Measurements from ENCODE around the gene OR51B2.
"Not testable (repeated sequence)": the region's sequence is repeated elsewhere in the genome, so short reads cannot be mapped to it uniquely, and the experiment has no call there.

OR51B2 gene

GRCh38 chr11:5297721-5298323 lies 26.3 kb downstream of the OR51B2 start:
- Mint-ChIP-seq H3K27me3 (no peaks in the 10 kb centered on the region), H3K36me3 (ENCODE audit: low read depth) (no peaks in the 10 kb centered on the region), H3K4me1 (ENCODE audit: low read depth) (no peaks in the 10 kb centered on the region), H3K27ac (no peak overlapping the region), H3K4me3 (no peak overlapping the region), H3K9me3 (no peaks in the 10 kb centered on the region)

DNA sequence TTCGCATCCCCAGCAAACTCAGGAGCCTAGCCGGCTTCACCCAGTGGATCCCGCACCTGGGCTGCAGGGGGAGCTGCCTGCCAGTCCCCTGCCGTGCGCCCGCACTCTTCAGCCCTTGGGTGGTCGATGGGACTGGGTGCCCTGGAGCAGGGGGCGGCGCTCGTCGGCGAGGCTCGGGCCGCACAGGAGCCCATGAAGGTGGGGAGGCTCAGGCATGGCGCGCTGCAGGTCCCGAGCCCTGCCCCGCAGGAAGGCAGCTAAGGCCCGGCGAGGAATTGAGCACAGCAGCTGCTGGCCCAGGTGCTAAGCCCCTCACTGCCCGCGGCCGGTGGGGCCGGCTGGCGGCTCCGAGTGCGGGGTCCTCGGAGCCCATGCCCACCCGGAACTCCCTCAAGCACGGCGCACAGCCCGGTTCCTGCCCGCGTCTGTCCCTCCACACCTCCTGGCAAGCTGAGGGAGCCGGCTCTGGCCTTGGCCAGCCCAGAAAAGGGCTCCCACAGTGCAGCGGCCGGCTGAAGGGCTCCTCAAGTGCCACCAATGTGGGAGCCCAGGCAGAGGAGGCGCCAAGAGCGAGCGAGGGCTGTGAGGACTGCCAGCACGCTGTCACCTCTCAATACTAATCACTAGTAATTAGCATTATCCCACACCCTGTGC lies 29.6 kb downstream of the OR51B2 start:
- not testable (repeated sequence) for H3K27me3 Mint-ChIP-seq; H3K4me3 Mint-ChIP-seq; H3K4me1 Mint-ChIP-seq (ENCODE audit: low read depth); H3K36me3 Mint-ChIP-seq (ENCODE audit: low read depth); H3K27ac Mint-ChIP-seq; H3K9me3 Mint-ChIP-seq

DNA sequence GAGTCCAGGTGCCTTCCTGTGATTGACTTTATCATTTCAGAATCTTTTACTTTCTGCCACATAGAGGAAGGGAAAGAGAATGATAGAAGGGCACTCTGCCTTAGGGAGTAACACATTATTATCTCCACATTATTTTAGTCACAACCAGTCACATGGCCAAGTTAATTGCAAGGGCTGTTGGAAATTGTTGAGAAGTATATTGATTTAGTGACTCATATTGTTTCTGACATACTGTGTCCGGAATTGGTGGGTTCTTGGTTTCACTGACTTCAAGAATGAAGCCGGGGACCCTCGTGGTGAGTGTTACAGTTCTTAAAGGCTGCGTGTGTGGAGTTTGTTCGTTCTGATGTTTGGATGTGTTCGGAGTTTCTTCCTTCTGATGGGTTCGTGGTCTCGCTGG lies 31.1 kb downstream of the OR51B2 start:
- Mint-ChIP-seq H3K36me3 (ENCODE audit: low read depth) (no peaks in the 10 kb centered on the region), H3K27me3 (no peaks in the 10 kb centered on the region), H3K4me1 (ENCODE audit: low read depth) (no peaks in the 10 kb centered on the region), H3K27ac (no peak overlapping the region), H3K4me3 (no peak overlapping the region), H3K9me3 (no peaks in the 10 kb centered on the region)

DNA sequence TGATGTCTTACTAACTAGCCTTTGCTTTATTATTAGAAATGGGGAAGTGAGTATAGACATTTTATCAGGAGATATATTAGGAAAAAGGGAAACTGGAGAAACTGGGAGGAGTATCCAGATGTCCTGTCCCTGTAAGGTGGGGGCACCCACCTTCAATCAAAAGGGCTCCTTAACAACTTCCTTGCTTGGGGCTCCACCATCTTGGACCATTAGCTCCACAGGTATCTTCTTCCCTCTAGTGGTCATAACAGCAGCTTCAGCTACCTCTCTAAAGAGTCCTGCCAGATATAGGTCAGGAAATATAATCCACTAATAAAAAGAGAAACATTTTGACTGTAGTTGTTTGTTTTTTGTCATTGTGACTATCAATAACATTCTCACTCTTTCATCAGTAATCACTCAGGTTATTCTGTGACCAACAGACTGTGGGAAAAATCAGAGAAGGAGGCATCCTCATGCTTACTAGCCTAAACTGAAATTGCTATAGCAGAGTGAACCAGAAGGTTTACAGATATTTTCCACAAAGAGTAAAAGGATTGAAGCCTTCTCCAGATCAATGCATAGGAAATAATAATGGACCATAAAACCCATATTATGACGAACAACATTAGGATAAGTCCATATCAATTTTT lies 32.8 kb downstream of the OR51B2 start:
- Mint-ChIP-seq H3K36me3 (ENCODE audit: low read depth) (no peaks in the 10 kb centered on the region), H3K4me1 (ENCODE audit: low read depth) (no peaks in the 10 kb centered on the region), H3K27ac (no peak overlapping the region), H3K9me3 (no peaks in the 10 kb centered on the region), H3K4me3 (no peak overlapping the region), H3K27me3 (no peaks in the 10 kb centered on the region)

DNA sequence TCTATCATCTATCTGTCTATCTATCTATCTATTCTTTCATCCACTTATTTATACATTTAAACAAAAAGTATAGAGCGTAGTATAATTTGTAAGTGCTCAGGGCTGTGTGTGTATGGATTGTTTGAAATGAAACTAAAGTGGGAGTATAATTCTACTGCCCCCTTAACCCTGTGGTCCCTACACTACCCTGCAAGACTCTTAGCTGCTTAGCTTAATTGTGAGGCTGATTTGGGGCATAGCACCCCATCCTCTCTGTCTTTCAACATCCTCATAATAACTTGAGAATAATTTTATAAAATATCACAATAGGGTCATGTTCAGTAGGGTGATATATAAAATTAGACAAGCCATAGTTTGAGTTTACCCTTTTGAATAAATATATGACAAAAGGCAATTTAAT lies 34.0 kb downstream of the OR51B2 start:
- Mint-ChIP-seq H3K27me3 (no peaks in the 10 kb centered on the region), H3K36me3 (ENCODE audit: low read depth) (no peaks in the 10 kb centered on the region), H3K27ac (no peak overlapping the region), H3K4me3 (no peak overlapping the region), H3K9me3 (no peaks in the 10 kb centered on the region), H3K4me1 (ENCODE audit: low read depth) (no peaks in the 10 kb centered on the region)

DNA sequence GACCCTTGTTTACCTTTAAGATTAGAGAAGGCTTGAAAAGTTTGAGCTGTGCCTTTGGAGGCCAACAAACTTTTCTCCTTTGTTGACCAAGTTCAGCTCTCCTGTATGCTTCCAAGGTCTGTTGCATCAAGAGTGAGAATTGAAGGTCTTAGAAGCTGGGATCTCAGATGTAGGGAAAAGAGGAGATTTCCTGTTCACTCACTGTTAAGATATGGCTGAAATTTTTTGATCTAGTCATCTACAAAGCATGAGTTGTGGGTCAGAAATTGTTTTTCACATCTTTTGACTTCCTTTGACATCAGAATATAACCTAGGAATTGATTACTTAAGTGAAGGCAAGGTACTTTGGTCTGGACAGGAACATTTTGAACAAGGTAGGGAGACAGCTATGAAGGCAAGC lies 34.4 kb downstream of the OR51B2 start:
- Mint-ChIP-seq H3K27ac (no peak overlapping the region), H3K27me3 (no peaks in the 10 kb centered on the region), H3K4me3 (no peak overlapping the region), H3K9me3 (no peaks in the 10 kb centered on the region), H3K36me3 (ENCODE audit: low read depth) (no peaks in the 10 kb centered on the region), H3K4me1 (ENCODE audit: low read depth) (no peaks in the 10 kb centered on the region)

GRCh38 chr11:5288906-5289550 lies 35.1 kb downstream of the OR51B2 start:
- Mint-ChIP-seq H3K4me3 (no peak overlapping the region), H3K4me1 (ENCODE audit: low read depth) (no peaks in the 10 kb centered on the region), H3K27me3 (no peaks in the 10 kb centered on the region), H3K27ac (no peak overlapping the region), H3K9me3 (no peaks in the 10 kb centered on the region), H3K36me3 (ENCODE audit: low read depth) (no peaks in the 10 kb centered on the region)

DNA sequence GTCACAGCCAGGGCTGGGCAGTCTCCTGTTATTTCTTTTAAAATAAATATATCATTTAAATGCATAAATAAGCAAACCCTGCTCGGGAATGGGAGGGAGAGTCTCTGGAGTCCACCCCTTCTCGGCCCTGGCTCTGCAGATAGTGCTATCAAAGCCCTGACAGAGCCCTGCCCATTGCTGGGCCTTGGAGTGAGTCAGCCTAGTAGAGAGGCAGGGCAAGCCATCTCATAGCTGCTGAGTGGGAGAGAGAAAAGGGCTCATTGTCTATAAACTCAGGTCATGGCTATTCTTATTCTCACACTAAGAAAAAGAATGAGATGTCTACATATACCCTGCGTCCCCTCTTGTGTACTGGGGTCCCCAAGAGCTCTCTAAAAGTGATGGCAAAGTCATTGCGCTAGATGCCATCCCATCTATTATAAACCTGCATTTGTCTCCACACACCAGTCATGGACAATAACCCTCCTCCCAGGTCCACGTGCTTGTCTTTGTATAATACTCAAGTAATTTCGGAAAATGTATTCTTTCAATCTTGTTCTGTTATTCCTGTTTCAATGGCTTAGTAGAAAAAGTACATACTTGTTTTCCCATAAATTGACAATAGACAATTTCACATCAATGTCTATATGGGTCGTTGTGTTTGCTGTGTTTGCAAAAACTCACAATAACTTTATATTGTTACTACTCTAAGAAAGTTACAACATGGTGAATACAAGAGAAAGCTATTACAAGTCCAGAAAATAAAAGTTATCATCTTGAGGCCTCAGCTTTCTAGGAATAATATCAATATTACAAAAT lies 35.8 kb downstream of the OR51B2 start:
- H3K27ac Mint-ChIP-seq: no peak overlapping the region
- no peak overlapping the region for H3K4me3 Mint-ChIP-seq
- no peaks in the 10 kb centered on the region for H3K9me3 Mint-ChIP-seq
- H3K36me3 Mint-ChIP-seq (ENCODE audit: low read depth): no peaks in the 10 kb centered on the region
- H3K4me1 Mint-ChIP-seq (ENCODE audit: low read depth): no peaks in the 10 kb centered on the region
- H3K27me3 Mint-ChIP-seq: no peaks in the 10 kb centered on the region

GRCh38 chr11:5286901-5287300 lies 37.2 kb downstream of the OR51B2 start:
- Mint-ChIP-seq H3K9me3 (no peaks in the 10 kb centered on the region), H3K4me1 (ENCODE audit: low read depth) (no peaks in the 10 kb centered on the region), H3K4me3 (no peak overlapping the region), H3K36me3 (ENCODE audit: low read depth) (no peaks in the 10 kb centered on the region), H3K27me3 (no peaks in the 10 kb centered on the region), H3K27ac (no peak overlapping the region)

- H3K9me3 Mint-ChIP-seq: no peaks in the 10 kb centered on the region
- H3K4me3 Mint-ChIP-seq: no peak overlapping the region
- no peaks in the 10 kb centered on the region for H3K36me3 Mint-ChIP-seq (ENCODE audit: low read depth)
- H3K27ac Mint-ChIP-seq: no peak overlapping the region
- no peaks in the 10 kb centered on the region for H3K4me1 Mint-ChIP-seq (ENCODE audit: low read depth)
- H3K27me3 Mint-ChIP-seq: no peaks in the 10 kb centered on the region
Measured at GRCh38 chr11:5286351-5286750, 37.7 kb downstream of the OR51B2 start.

GRCh38 chr11:5285703-5286340 lies 38.3 kb downstream of the OR51B2 start:
- Mint-ChIP-seq H3K27me3 (no peaks in the 10 kb centered on the region), H3K36me3 (ENCODE audit: low read depth) (no peaks in the 10 kb centered on the region), H3K9me3 (no peaks in the 10 kb centered on the region), H3K4me1 (ENCODE audit: low read depth) (no peaks in the 10 kb centered on the region), H3K4me3 (no peak overlapping the region), H3K27ac (no peak overlapping the region)

DNA sequence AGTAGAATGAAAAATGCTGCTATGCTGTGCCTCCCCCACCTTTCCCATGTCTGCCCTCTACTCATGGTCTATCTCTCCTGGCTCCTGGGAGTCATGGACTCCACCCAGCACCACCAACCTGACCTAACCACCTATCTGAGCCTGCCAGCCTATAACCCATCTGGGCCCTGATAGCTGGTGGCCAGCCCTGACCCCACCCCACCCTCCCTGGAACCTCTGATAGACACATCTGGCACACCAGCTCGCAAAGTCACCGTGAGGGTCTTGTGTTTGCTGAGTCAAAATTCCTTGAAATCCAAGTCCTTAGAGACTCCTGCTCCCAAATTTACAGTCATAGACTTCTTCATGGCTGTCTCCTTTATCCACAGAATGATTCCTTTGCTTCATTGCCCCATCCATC lies 39.5 kb downstream of the OR51B2 start:
- no peaks in the 10 kb centered on the region for H3K9me3 Mint-ChIP-seq
- H3K27me3 Mint-ChIP-seq: peaks cover 3% of the 10 kb centered on the region
- H3K36me3 Mint-ChIP-seq (ENCODE audit: low read depth): no peaks in the 10 kb centered on the region
- H3K4me1 Mint-ChIP-seq (ENCODE audit: low read depth): no peaks in the 10 kb centered on the region
- no peak overlapping the region for H3K27ac Mint-ChIP-seq
- H3K4me3 Mint-ChIP-seq: no peak overlapping the region

DNA sequence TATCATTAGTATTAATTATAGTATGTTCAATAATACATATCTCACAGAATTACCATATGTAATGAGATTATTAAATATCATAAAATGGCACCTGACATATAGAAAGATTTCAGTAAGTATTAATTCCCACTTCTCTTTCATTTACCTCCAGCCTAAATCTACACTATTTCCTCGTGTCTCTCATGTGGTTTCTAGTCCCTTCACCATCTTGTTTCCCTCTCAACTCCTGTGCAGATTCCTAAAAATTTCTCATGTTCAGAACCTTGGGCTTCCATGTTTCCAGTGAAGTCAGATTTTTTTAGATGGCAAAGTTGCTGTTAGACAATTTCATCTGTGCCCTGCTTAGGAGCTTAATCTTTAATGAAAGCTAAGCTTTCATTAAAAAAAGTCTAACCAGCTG lies 40.2 kb downstream of the OR51B2 start:
- no peaks in the 10 kb centered on the region for H3K9me3 Mint-ChIP-seq
- no peaks in the 10 kb centered on the region for H3K4me1 Mint-ChIP-seq (ENCODE audit: low read depth)
- H3K27me3 Mint-ChIP-seq: peaks cover 3% of the 10 kb centered on the region
- no peaks in the 10 kb centered on the region for H3K36me3 Mint-ChIP-seq (ENCODE audit: low read depth)
- H3K27ac Mint-ChIP-seq: no peak overlapping the region
- H3K4me3 Mint-ChIP-seq: no peak overlapping the region

- Mint-ChIP-seq H3K36me3 (ENCODE audit: low read depth) (no peaks in the 10 kb centered on the region), H3K27ac (no peak overlapping the region), H3K9me3 (no peaks in the 10 kb centered on the region), H3K4me3 (no peak overlapping the region), H3K27me3 (peaks cover 3% of the 10 kb centered on the region), H3K4me1 (ENCODE audit: low read depth) (no peaks in the 10 kb centered on the region)
Measured at GRCh38 chr11:5283086-5283485, 41.0 kb downstream of the OR51B2 start.
